SU-DHL-6 (cell line): Measurements from ENCODE around the gene HAUS5.

ENCODE experiments used
- H2AFZ ChIP-seq: fragments of 200-600 bp; sonication (generic); 2 replicates; pipeline ENCODE4 v1.6.1; 2014; ENCODE audit warnings: low read depth, mild to moderate bottlenecking, moderate library complexity, mixed read lengths, antibody characterized with exemption, low read length; ENCODE audit not compliant: severe bottlenecking
- H3F3A ChIP-seq: fragments of 200-600 bp; shearing (Covaris generic); 2 replicates; pipeline ENCODE4 v1.6.0; 2016; ENCODE audit warnings: antibody characterized with exemption, mild to moderate bottlenecking; ENCODE audit not compliant: insufficient read depth
- H3K27ac ChIP-seq: fragments of 200-600 bp; sonication (generic); 2 replicates; pipeline ENCODE4 v1.5.1; 2016; ENCODE audit warnings: low read depth, mild to moderate bottlenecking, low read length, moderate library complexity, mixed read lengths
- H3K27me3 ChIP-seq: fragments of 200-600 bp; sonication (generic), shearing (Covaris generic); 2 replicates; pipeline ENCODE4 v1.6.0; 2014; ENCODE audit warnings: mild to moderate bottlenecking, low read length
- H3K36me3 ChIP-seq: fragments of 200-600 bp; sonication (generic); 2 replicates; pipeline ENCODE4 v1.6.1; 2014; ENCODE audit warnings: mild to moderate bottlenecking, low read length, mixed read lengths
- H3K4me2 ChIP-seq: fragments of 300-600, 200-600 bp; shearing (Covaris generic), sonication (generic); 2 replicates; pipeline ENCODE4 v1.6.0; 2014; ENCODE audit warnings: low read length, low read depth, mild to moderate bottlenecking; ENCODE audit not compliant: poor library complexity, severe bottlenecking
- H3K4me3 ChIP-seq: fragments of 200-600 bp; sonication (generic); 2 replicates; pipeline ENCODE4 v1.5.1; 2014; ENCODE audit warnings: antibody characterized with exemption, low read length, mild to moderate bottlenecking, mixed read lengths; ENCODE audit not compliant: insufficient read depth, poor library complexity, severe bottlenecking
- H3K79me2 ChIP-seq: fragments of 200-600 bp; sonication (generic); 2 replicates; pipeline ENCODE4 v1.6.1; 2014; ENCODE audit warnings: mild to moderate bottlenecking, low read length, moderate library complexity; ENCODE audit not compliant: insufficient read depth
- H3K9ac ChIP-seq: fragments of 200-600 bp; sonication (generic); 2 replicates; pipeline ENCODE4 v1.7.0; 2014; ENCODE audit warnings: mild to moderate bottlenecking, low read length
- H3K9me2 ChIP-seq: fragments of 200-600 bp; sonication (generic); replicated peaks from 2 replicates; pipeline ENCODE4 v1.6.1; 2014; ENCODE audit warnings: low read length; ENCODE audit not compliant: insufficient read depth
- H3K9me3 ChIP-seq: fragments of 200-600 bp; sonication (generic); 2 replicates; pipeline ENCODE4 v1.6.1; 2014; ENCODE audit warnings: low read length, mixed read lengths; ENCODE audit not compliant: insufficient read depth
- H4K20me1 ChIP-seq: fragments of 200-600 bp; sonication (generic); 2 replicates; pipeline ENCODE4 v1.6.1; 2014; ENCODE audit warnings: low read depth, mild to moderate bottlenecking, antibody characterized with exemption, low read length, moderate library complexity, mixed read lengths
- EZH2phosphoT487 ChIP-seq: fragments of 200-600 bp; sonication (generic), shearing (Covaris generic); conservative IDR thresholded peaks from 2 replicates; pipeline ENCODE4 v1.6.1; 2018; ENCODE audit warnings: mild to moderate bottlenecking, antibody characterized with exemption, low read length, moderate library complexity, mixed read lengths
- TF ChIP-seq, protein P1 (sequence below): fragments of 200-600 bp; sonication (generic); IDR thresholded peaks from one replicate; pipeline ENCODE4 v1.5.1; 2017; ENCODE audit warnings: antibody characterized with exemption, mild to moderate bottlenecking, low read length, moderate library complexity; ENCODE audit not compliant: insufficient read depth, poor library complexity, severe bottlenecking

Gene HAUS5

GRCh38 chr19:35641515-35642151, 29.1 kb downstream of the HAUS5 start, which contains the start of gene ETV2:
ETV2 (plus strand) TSS chr19:35641745; CDS start chr19:35642461, 716 bp downstream.
- Histone ChIP-seq H3K9me3 (no peaks in the 10 kb centered on the region), H3K27me3 (no peaks in the 10 kb centered on the region), H3K36me3 (no peaks in the 10 kb centered on the region), H3K9ac (no peak within 1 kb of the TSS), H3K4me2 (peak within 1 kb of the TSS; percentile 91), H3K27ac (no peak within 1 kb of the TSS), H4K20me1 (no peaks in the 10 kb centered on the region), H3K79me2 (no peaks in the 10 kb centered on the region), H3K9me2 (no peaks in the 10 kb centered on the region), H2AFZ (no peak within 1 kb of the TSS), H3F3A (peaks cover 27% of the 10 kb centered on the region), H3K4me3 (no peak within 1 kb of the TSS)
- TF ChIP-seq, protein P1, sequence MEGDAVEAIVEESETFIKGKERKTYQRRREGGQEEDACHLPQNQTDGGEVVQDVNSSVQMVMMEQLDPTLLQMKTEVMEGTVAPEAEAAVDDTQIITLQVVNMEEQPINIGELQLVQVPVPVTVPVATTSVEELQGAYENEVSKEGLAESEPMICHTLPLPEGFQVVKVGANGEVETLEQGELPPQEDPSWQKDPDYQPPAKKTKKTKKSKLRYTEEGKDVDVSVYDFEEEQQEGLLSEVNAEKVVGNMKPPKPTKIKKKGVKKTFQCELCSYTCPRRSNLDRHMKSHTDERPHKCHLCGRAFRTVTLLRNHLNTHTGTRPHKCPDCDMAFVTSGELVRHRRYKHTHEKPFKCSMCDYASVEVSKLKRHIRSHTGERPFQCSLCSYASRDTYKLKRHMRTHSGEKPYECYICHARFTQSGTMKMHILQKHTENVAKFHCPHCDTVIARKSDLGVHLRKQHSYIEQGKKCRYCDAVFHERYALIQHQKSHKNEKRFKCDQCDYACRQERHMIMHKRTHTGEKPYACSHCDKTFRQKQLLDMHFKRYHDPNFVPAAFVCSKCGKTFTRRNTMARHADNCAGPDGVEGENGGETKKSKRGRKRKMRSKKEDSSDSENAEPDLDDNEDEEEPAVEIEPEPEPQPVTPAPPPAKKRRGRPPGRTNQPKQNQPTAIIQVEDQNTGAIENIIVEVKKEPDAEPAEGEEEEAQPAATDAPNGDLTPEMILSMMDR = no peak
- no peak for TF ChIP-seq EZH2phosphoT487

- H3K4me2 ChIP-seq = peak overlapping the region; percentile 91
- no peak overlapping the region for H3K9ac ChIP-seq
- H3K27ac ChIP-seq = no peak overlapping the region
These were observed 29.8 kb downstream of the HAUS5 start for GRCh38 chr19:35642312-35642711.

DNA sequence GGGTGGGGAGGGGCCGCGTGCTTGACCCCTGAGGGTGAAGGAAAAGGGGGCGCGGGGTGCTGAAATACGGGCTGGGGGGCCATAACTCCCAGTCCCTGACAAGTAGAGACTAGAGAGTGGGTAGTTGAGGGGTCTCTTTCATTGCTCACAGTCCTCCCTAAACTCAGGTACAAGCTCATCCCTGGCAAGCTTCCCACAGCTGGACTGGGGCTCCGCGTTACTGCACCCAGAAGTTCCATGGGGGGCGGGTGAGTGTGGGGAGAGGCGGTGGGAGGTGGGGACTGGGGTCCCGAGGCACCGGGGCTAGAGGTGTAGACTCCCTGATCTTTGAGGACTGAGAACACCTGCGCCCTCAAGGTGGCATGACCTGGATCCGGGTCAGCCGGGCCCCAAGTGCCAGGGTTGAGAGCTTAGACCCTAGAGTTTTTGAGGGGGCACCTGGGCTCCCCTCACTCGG, 30.3 kb downstream of the HAUS5 start:
- Histone ChIP-seq H3K4me3 (peak overlapping the region; percentile 61), H3K27ac (0 out of 2 replicates have a peak overlapping the region, but pooled peaks have one; percentile 70), H4K20me1 (no peaks in the 10 kb centered on the region), H3K27me3 (no peaks in the 10 kb centered on the region), H3F3A (peaks cover 27% of the 10 kb centered on the region), H3K9me2 (no peaks in the 10 kb centered on the region), H3K79me2 (no peaks in the 10 kb centered on the region), H3K4me2 (peak overlapping the region; percentile 91), H3K9ac (peak overlapping the region; percentile 65), H3K36me3 (no peaks in the 10 kb centered on the region), H2AFZ (peak overlapping the region; percentile 75), H3K9me3 (no peaks in the 10 kb centered on the region)
- no peak for TF ChIP-seq EZH2phosphoT487
- TF ChIP-seq, protein P1 = no peak

More at GRCh38 chr19:35642312-35642711, 29.8 kb downstream of the HAUS5 start:
- H3K27me3 ChIP-seq = no peaks in the 10 kb centered on the region
- no peak overlapping the region for H3K4me3 ChIP-seq
- H3K9me3 ChIP-seq = no peaks in the 10 kb centered on the region
- TF ChIP-seq, protein P1 = no peak
- TF ChIP-seq EZH2phosphoT487 = no peak
- H3F3A ChIP-seq = peaks cover 27% of the 10 kb centered on the region
- H3K9me2 ChIP-seq = no peaks in the 10 kb centered on the region
- no peaks in the 10 kb centered on the region for H3K79me2 ChIP-seq
- H2AFZ ChIP-seq = no peak overlapping the region
- no peaks in the 10 kb centered on the region for H4K20me1 ChIP-seq
- no peaks in the 10 kb centered on the region for H3K36me3 ChIP-seq
